Activated T-cell treated with anti-CD3 and anti-CD28 coated beads for 48 hours (primary cell): ENCODE results near the gene OLFM1.

Source experiments
- DNase-seq: peaks from one replicate; pipeline ENCODE4 v3.0.0-alpha.2; 2020; ENCODE audit warnings: low read depth

Gene OLFM1

DNA sequence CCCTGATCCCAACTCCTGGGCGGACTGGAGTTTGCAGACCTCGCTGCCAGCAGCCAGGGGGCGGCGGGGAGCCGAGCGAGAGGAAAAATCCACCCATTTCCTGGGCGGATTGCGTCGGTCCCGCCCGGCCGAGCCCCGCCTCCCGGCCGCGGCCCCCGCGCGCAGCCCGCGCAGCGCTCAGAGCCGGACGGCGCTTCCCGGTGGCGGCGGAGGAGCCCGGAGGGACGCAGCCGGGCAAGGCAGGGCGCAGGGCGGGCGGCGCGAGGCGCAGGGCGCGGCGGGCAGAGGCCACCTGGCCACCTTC lies at the start of gene OLFM1:
TSS of gene OLFM1 (plus strand) at position 180 of the 304 bp plus-strand sequence. CDS start 322 bp downstream, outside the sequence.
- DNase-seq, result peak; percentile 49

DNA sequence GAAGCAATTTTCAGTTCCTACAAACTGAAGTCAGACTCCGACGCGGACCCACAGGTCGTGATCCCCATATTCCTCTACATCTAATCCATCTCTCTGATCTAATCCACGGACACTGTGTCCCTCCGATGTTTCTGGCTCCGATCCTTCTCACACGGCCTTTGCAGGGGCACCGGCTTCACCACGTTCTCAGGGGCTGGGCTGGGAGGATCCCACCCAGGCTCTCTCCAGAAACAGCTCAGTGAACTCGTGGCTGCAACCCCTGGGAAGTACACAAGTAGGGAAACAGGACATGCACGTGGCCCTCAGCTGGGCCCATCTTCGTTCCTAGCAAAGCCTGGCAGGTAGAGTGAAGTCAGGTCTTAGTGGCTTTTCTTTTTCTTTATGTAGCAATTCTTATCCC lies 49.1 kb upstream of the OLFM1 start:
- DNase-seq, result no peak

DNA sequence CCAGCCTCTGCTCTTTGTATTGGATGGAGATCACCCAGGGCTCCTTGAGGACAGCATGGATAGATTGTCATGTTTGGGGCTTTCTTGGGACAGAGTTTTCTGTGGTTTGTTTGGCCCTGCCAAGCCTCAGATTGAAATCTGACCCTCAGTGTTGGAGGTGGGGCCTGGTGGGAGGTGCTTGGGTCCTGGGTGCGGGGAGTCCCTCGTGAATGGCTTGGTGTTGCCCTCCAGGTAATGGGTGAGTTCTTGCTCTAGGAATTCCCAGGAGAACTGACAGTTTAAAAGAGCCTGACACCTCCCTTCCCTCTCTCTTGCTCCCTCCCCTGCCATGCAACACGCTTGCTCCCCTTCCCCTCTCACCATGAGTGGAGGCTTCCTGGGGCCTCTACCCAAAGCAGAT lies 48.6 kb upstream of the OLFM1 start:
- DNase-seq, result no peak

DNA sequence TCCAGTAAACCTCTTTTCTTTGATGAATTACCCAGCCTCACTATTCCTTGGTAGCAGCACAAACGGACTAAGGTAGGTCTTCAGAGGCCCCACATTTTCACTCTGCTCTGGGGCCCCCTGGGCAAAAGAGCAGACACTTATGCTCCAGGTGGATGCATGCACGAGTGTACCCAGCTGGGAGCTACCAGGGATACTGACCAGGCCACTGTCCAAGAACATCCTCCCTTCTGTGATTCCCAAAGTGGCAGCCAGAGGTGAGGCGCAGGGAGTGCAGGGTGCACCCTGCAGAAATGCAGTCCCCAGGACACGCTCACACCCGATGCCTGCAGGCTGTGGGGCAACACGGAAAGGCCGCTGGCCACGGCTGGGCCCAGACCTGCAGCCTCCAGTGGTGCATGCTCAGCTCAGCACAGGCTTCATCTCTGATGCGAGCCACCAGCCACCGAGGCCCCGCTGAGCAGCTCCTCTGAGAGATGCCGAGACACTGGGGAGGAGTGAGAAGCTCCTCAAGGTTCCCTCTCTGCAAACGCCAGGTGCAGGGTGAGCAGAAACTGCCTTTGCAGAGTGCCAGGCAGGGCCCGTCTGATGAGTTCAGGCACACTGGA lies 48.1 kb upstream of the OLFM1 start:
- no peak for DNase-seq

DNA sequence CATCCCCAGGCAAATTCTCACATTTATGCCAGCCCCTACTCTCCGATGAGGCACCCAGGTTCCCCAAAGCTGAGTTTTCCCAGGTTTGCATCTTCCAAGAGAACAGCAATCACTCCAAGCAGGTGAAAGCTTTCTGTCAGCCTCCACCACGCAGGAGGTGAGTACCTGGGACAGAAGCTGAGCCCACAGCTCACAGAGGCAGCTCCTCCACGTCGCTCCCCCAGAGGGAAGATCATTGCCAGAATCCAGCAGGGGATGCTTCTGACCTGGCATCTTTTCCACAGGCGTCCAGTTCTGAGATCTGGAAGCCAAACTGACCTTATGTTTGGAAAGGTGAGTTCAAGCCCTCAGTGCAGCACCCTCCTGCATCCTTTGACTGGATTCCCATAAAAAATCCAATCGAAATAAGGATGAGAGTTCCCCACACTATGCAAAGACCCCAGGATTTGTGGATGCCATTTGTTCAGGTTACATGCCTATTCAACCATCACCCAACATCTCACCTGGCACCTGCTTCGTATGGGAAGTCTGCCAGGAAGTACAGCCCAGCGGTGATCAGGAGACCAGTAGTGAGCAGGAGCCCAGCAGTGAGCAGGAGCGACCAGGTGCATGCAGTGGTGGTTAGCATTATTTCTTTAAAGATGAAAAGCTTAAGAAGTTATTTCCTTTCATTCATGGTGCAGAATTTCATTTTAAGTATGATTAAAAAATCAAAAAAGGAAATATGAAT lies 47.4 kb upstream of the OLFM1 start:
- DNase-seq, result no peak

DNA sequence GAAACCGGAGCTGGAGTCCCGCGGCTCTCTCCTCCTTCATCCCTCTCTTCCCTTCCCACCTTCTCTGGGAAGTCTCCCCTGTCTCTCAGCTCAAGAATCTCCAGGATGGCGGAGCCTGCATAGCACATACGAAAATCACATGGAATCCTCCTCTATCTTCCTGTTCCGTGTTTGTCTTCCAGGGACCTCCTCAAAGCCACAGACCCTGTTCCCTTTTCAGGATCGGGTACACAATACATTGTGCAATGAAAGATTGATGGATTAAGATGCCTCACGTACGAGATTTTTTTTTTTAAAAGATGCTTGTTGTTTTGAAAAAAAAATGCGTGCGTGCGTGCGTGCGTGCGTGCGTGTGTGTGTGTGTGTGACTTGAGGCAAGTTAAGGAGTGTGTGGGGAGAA lies 46.6 kb upstream of the OLFM1 start:
- no peak for DNase-seq

DNA sequence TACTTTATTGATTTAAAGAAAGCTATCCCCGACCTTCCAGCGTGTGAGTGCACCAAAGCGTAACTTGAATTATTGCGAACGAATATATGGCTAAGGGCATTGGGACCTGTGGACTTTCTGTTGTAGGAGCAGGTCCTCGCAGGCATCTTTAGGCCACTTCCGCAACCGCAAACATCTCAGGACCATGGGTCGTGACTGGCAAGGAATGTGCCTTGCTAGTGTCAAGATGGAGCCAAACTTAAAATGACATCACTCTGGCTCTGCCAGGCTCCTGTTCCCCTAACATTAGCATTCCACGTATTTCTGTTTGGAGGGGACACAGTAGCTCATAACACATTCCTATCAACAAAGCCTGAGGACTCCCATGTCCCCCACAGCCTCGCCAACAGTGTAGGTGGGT lies 44.1 kb upstream of the OLFM1 start:
- DNase-seq, result no peak

DNA sequence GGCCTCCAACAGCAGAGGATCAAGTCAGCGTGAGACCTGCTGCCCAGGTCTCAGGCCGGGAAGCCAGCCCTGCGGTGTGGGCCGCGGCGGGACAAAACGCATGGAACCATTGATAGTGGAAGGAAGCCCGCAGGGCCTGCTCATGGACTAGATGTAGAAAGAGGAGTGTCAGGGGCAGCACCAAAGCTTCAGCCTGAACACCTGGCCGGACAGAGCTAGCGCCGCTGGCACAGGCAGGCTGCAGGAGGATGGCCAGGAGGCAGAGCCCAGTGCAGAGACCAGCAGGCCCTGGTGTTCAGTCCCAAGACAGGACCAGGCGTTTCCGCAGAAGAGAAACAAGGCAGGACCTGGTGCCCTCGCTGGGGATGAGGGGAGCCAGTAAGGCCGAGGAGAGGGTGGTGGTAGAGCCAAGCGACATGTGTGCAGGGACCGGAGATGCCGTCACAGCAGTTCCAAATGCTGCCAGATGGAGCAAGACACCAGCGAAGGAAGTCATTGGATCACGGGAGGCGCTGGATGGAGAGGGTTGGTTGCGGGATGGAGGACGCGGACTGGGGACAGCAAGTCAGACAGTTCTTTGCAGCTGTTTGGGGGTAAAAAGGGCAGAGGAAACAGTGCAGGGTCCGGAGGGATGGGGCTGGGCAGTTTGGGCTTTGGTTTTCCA lies 42.1 kb upstream of the OLFM1 start:
- DNase-seq, result no peak

DNA sequence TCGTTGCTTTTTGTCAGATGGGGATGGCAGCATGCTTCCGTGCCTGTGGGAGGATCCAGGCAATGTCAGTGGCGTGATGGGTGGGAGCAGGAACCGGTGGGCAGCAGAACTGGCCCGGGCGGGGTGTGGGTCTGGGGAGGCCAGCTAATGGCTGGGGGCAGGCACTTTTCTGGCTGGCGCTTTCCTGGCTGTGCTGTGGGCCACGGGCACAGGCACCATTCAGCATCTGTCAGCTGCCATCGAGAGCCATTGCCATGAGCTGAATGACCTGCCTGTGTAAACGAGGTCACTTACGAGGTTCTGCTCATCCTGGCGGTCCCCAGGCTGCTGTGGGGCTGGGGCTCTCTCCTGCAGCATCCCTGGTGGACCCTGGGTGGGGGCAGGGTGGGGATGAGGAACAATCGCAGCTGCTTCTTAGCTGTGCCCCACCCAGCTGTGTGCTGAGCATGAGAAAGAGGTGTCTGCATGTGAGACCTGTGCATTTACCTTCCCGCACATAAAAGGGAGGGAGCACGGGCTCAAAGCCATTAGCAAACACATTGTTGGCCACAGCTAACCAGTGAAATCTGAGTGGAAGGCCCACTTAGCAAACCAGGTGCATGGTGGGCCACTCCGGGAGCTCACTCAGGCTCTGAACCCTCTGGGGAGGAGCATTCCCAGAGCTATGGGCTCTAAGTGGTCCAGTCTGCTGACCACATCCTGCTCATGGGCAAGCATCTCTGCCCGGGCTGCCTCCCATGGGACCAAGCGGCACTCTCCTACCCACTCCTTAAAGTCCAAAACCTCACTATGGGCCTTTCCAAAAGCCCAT lies 41.3 kb upstream of the OLFM1 start:
- DNase-seq, result no peak

DNA sequence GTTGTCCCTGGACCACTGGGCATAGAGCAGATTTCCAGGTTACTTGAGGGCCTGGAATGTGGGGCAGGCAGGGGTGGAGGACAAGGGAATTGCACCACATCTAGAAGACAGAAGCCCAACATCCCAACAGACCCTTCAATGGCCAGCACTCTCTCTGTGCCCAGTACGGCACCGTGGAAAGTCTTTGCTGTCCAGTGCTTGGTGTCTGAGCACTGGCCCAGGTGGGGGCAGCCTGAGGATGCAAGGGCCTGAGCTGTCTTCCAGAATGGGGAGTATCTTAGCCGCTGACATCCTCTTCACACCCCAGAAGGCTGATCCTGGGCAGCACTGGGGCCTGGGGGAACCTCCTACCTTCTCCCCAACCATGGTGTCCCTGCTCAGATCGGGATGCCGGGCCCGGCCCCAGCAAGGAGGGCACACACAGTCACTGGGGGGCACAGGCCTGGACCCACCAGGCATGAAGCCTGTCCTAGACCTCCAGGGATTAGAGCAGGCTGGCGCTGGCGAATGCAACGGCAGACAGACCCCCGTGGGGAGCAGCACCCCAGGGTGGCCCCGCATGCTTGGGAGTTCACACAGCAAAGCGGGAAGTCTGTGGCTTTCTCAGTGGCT lies 40.6 kb upstream of the OLFM1 start:
- no peak for DNase-seq

DNA sequence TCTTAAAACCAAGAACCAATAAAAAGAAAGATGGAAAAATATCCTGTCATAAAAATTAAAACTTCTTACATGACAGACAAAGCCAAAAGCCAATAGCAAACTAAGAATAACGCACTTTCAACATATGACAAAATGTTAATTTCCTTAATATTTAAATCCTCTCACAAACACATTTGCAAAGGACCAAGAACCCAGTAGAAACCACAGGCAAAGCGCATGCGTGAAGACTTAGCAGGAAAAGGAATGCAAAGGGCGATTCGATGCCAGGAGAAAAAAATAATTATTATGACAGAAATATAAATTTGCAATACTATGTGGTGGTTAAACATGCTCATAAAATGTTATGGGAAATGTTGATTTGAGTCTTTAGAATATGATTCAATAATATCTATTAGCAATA lies 39.9 kb upstream of the OLFM1 start:
- DNase-seq, result no peak

DNA sequence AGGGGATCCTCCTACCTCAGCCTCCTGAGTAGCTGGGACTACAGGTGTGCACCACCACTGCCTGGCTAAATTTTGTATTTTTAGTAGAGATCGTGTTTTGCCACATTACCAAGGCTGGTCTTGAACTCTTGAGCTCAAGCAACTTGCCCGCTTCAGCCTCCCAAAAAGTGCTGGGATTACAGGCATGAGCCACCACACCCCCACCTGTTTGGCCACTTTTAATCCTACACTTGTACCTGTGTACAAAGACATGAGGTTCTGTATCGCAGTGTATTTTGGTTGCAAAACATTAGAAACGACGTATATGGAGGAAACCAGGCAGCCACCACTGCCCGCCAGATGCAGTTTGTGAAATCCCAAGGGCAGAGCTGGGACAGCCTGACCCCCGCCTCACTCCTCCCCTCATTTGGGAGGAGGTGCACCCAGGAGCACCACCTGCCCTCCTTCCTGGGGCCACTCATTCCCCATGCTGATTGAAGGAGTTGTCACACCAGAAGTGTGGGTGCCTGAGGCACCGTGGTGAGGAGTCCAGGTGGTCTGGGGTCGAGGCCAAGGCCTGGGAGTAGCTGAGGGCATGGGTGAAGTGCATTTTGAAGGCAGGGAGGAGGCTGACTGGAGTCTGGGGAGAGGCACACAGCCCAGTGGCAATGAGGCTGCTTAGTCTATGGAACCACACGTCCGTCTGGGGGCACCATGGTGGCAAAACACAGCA lies 39.3 kb upstream of the OLFM1 start:
- DNase-seq, result no peak

DNA sequence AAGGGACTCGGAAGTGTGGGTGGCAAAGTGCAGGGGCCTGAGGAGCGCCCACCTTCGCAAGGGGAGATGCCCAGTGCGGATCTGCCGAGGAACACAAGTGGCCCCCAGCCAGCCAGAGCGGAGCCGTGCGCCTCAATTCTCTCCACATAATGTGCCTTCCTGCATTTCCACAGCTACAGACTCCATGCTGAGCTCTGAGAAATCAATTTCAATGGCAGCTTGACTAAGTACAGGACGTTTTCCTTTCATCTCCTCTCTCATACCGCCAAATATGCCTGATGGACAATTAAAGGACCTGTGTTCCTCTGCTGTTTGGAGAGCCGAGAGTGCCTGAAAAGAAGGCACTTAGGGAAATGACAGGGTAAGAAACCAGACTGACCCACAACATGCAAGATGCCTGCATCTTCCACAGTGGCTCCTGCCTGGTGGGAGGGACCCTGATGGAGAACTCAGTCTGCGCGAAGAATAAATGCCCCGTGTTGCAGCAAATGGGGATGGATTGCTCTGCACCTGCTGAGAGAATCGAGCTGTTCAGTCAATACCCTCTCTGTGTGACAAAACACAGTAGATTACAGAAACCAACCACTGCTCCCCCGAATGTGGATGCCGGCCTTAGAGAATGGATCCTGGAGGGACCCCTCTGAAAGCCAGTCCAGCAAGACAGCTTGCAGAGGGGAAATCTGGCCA lies 38.6 kb upstream of the OLFM1 start:
- no peak for DNase-seq

DNA sequence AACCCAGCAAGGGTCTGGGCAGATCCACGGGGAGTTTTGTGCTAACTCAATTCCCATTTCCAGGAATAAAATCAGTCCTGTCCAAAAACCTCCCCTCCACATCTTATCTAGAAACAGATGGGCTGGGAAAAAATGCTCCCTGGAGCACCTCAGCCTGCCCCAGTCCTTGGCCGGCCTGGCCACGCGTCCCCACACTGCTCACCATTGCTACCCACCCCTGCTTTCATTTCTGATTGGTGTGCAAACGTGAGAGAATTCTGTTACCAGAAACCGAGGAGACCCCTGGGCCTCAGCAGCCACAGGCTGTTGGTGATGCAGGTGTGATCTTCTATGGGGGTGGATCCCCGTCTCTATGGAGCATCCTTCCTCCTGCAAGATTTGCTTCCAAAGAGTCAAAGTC lies 38.0 kb upstream of the OLFM1 start:
- no peak for DNase-seq

DNA sequence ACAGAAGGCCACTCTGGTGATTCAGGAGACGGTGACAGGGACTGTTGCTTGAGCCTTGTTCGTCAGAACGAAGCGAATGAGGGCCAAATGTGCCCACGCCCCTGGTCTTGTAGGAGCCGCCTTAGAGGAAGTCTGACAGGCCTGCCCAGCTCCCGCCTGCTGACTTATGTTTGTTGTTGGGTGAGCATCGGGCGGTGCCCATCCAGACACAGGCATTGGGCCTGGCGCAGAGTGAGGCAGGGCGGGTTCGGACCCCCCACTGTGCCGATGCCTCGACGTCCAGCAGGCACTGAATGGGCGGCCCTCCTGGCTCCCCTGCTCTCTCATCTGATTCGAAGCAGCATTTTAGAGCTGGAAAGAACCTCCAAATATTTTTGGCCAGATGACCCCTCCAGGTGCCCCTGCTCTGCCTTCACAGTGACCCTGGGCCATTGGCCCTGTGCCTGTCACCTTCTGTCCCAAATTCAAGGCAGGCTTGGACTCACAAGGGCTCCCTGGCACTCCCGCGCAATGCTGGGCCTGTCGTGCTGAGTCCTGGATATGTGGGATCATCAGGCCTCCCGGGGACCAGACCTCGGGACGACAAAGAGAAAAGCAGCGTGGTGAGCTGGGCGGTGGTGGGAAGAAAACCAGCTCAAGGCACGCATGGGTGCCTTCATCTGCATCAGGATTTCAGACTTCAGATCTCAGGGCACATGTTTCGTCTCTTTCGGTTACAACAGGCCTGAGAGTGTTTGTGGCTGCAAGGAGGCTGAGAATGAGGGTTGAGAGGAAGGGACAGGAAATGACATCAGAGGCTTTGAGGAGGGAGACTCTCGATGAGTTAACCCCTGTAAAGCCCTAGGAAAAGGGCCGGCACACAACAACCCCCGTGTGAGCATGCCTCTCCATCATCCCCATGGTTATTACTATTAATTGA lies 37.1 kb upstream of the OLFM1 start:
- no peak for DNase-seq

DNA sequence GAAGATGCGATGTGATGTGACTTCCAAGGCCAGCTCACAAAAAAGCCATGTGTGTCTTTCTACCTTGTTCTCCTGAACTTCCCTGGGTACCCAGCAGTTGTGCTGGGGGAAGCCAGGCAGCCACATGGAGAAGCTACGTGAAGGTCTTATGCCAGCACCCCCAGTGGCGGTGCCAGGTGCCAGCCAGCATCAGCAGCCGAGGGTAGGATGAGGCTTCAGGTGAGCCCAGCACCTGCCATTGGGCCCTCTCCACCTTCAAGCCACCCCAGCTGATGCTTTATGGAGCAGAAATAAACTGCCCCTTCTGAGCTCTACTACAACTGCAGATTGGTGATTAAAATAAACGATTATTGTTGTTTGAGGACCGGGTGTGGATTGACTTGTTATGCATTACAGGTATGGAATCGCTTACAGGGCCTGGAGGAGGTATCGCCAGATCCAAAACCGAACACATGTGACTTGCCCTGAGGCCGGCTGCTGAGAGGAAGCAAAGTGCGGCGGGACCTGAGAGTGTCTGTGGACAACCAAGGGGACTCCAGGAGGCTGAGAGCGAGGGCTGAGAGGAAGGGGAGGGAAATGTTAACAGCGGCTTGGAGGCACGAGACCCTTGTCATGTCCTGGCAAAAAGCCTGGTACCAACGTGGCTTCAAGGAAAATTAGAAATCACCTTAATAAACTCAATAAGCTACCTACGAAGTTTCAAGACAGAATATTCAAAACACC lies 36.0 kb upstream of the OLFM1 start:
- DNase-seq, result no peak

DNA sequence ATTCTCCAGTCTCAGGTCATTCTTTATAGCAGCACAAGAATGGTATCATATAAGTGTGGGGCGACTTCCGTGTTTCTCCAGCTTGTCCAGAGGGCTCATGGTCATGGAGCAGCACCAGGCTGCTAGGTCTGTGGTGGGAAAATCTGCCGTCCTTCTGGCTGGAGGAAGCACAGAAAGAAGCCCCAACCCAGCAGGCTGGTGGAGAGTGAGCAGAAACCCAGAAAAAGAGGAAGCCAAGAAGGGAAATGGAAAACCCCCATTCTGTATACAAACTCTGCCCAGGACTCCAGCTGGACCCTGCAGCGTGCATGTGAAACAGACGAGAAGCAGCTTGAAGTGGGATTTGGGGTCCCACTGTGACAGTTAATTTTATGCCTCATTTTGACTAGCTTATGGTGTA lies 34.3 kb upstream of the OLFM1 start:
- DNase-seq, result no peak

DNA sequence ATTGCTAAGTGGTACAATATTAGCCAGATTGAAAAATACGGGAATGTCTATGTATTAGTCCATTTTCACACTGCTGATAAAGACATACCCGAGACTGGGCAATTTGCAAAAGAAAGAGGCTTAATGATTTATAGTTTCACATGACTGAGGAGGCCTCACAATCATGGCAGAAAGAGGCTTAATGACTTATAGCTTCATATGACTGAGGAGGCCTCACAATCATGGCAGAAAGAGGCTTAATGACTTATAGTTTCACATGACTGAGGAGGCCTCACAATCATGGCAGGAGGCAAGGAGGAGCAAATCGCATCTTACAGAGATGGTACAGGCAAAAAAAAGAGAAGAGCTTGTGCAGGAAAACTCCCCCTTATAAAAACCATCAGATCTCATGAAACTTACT lies 32.3 kb upstream of the OLFM1 start:
- no peak for DNase-seq

DNA sequence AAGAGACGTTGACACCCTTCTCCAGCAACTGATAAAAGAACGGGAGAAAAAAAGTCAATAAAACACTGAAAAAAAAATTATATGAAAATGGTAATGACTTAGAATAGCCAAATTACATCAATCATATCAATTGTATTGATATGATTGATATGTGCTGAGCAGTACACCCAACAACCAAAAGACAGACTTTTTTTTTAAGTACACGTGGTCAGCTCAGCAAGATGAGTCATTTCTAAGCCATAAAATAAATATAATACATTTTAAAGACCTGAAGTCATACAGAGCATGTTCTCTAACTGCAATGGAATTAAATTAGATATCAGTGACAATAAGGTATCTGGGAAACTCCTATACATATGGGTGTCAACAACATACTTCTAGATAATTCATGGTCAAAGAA lies 30.9 kb upstream of the OLFM1 start:
- DNase-seq, result no peak
